NCI-H82 treated with DMSO at 0.1 percent for 48 hours (cell line): ENCODE data around the gene ACTL7B.
A peak's percentile ranks its signal among the peaks of the same experiment; 100 is the strongest.
"Not testable (repeated sequence)": the region's sequence is repeated elsewhere in the genome, so short reads cannot be mapped to it uniquely, and the experiment has no call there.

Experiments
- DNase-seq: peaks from one replicate; lab custom pipeline; 2025; ENCODE audit not compliant: unreplicated experiment; lab: John Stamatoyannopoulos, UW

Gene ACTL7B

GRCh38 chr9:108845947-108846346, 9.8 kb downstream of the ACTL7B start:
- no peak for DNase-seq

- no peak for DNase-seq
These were observed 10.3 kb downstream of the ACTL7B start for GRCh38 chr9:108845507-108845906.

GRCh38 chr9:108844856-108845255, 10.9 kb downstream of the ACTL7B start:
- DNase-seq = peak; percentile 78

- peak; percentile 80 for DNase-seq
These were observed 11.4 kb downstream of the ACTL7B start for GRCh38 chr9:108844391-108844790.

- no peak for DNase-seq
These were observed 13.0 kb downstream of the ACTL7B start for GRCh38 chr9:108842610-108843295.

- not testable (repeated sequence) for DNase-seq
These were observed 16.2 kb downstream of the ACTL7B start for GRCh38 chr9:108839561-108839960.

GRCh38 chr9:108838017-108838416, 17.8 kb downstream of the ACTL7B start:
- no peak for DNase-seq

- DNase-seq = peak; percentile 25
These were observed 18.3 kb downstream of the ACTL7B start for GRCh38 chr9:108837530-108837929.

- DNase-seq = peak; percentile 40
These were observed 19.0 kb downstream of the ACTL7B start for GRCh38 chr9:108836781-108837180.

- no peak for DNase-seq
These were observed 19.5 kb downstream of the ACTL7B start for GRCh38 chr9:108836319-108836718.

GRCh38 chr9:108835831-108836230, 20.0 kb downstream of the ACTL7B start:
- DNase-seq = no peak

- DNase-seq = no peak
These were observed 20.7 kb downstream of the ACTL7B start for GRCh38 chr9:108834959-108835665.

GRCh38 chr9:108832179-108832500, 23.6 kb downstream of the ACTL7B start:
- DNase-seq = no peak

GRCh38 chr9:108831496-108832178, 24.1 kb downstream of the ACTL7B start:
- no peak for DNase-seq

GRCh38 chr9:108830272-108830671, 25.5 kb downstream of the ACTL7B start:
- DNase-seq = no peak

GRCh38 chr9:108823829-108824228, 32.0 kb downstream of the ACTL7B start:
- no peak for DNase-seq

- DNase-seq = no peak
These were observed 39.7 kb downstream of the ACTL7B start for GRCh38 chr9:108816037-108816436.

- DNase-seq = no peak
These were observed 40.6 kb downstream of the ACTL7B start for GRCh38 chr9:108815156-108815555.

- no peak for DNase-seq
These were observed 41.7 kb downstream of the ACTL7B start for GRCh38 chr9:108813951-108814601.

- DNase-seq = no peak
These were observed 43.3 kb downstream of the ACTL7B start for GRCh38 chr9:108812396-108813025.

- DNase-seq = no peak
These were observed 43.8 kb downstream of the ACTL7B start for GRCh38 chr9:108811944-108812343.
